GM13976 (cell line): ENCODE data around the gene ETS1.

Experiments
- DNase-seq: peaks from one replicate; pipeline ENCODE4 v3.0.0; 2012; ENCODE audit warnings: low spot score
- CTCF ChIP-seq: IDR thresholded peaks from 2 replicates; pipeline ENCODE4 v1.5.1; 2012; ENCODE audit warnings: borderline replicate concordance, mild to moderate bottlenecking; ENCODE audit not compliant: insufficient read depth; ENCODE audit errors: extremely low read depth, missing control alignments, control extremely low read depth
- in situ Hi-C: fragments of 300-500 bp; cut with MboI; formaldehyde crosslinking; loops from one replicate; pipeline ENCODE4 v1.12.0; 2022; ENCODE audit warnings: low sequenced_read_pairs, mixed read lengths, inconsistent platforms; ENCODE audit not compliant: unreplicated experiment

ETS1 gene

GRCh38 chr11:128462189-128462588 is 125.2 kb downstream of the ETS1 start:
- in situ Hi-C loops, result no loop called here
- TF ChIP-seq CTCF, result no peak
- no peak for DNase-seq

GRCh38 chr11:128458321-128458720 is 129.0 kb downstream of the ETS1 start:
- no peak for DNase-seq
- TF ChIP-seq CTCF, result no peak
- in situ Hi-C loops, result no loop called here

DNA sequence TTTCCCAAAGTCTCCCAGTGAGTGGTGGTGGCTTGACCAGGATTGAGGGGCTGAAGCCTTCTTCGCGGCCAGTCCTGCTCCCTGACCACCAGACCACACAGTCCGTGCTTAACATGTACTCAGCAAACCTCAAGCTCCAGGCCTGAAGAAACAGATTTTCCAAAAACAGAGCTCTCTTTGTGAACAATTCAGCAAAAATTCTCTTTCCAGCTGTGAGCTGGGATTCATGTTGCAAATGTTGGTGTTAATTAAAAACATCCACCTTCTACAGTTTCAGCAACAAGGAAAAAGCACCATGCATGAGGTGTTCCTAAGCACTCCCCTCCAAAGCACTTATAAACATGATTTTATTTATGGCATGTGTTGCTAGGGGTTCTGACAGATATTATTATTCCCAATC is 129.5 kb downstream of the ETS1 start:
- no peak for TF ChIP-seq CTCF
- DNase-seq, result no peak
- in situ Hi-C loops, result no loop called here

GRCh38 chr11:128456566-128457268 is 130.6 kb downstream of the ETS1 start:
- in situ Hi-C loops, result no loop called here
- TF ChIP-seq CTCF, result no peak
- DNase-seq, result no peak

DNA sequence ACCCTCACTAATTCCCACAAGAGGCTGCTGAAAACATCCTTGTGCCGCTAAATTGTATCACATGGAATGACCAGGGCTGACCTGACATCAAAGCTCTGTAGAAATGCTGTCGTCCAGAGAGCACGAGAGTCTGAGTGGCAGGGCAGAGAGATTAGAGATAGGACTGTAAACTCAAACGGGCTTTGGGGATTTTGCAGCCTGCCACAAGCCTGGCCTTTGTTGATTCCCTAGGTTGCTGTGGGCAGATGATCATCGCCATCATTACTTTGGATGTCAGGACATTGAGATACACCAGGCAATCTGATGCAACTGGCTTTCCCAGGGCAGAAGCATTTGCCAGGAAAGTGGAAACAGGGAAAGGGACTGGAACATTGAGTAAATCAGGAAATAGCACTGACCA is 131.6 kb downstream of the ETS1 start:
- no peak for TF ChIP-seq CTCF
- no peak for DNase-seq
- in situ Hi-C loops, result no loop called here

GRCh38 chr11:128453444-128454336 is 133.7 kb downstream of the ETS1 start:
- DNase-seq, result no peak
- in situ Hi-C loops, result no loop called here
- no peak for TF ChIP-seq CTCF
